IPS DF 4.7 (cell line): Measurements from ENCODE around the gene ZBBX.

Experiments
- DNase-seq: peaks from one replicate; pipeline ENCODE4 v3.0.0-alpha.2; 2013; ENCODE audit warnings: low spot score; ENCODE audit errors: extremely low read depth

ZBBX gene

DNA sequence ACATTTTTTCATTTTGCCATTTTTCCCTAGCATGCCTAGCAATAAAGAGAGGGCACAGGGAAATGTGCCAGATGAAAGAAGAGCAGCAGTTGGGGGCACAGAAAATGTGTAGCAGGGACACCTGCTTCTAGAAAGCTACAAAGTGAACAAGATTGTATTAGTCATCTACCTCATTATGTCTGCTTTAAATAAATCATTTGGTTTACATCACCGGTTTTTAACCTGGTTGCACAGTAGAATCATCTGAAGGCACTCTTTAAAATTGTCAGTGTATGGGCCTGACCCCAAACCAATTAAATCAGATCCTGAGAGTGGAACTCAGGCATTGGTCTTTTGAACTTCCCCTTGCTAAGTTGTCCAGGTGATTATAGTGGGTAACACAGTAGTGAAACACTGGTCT, 73.8 kb downstream of the ZBBX start:
- no peak for DNase-seq

DNA sequence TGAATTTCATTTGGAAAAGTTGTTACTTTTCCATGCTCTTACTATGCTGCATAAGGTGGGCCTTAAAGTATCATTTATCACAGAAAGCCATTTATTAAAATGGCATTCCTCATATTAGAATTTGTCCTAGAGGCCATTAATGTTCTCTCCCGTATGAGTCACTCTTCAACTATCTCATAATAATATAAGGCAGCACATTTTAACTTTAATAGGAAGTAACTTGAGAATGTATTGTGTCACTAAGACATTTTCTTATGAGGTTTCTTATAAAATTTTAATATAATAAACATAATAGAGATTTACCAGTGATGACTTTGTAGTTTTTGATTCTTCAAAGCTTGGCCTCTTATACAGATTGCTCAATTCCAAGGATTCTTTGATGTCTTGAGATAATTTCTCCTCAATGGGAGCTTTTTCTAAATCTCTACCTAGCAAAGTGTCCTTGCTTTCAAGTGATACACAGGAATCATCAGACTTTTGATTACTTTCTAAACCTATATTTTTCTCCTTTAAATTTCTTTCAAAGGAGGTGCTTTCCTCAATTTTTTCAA, 74.7 kb downstream of the ZBBX start:
- no peak for DNase-seq

DNA sequence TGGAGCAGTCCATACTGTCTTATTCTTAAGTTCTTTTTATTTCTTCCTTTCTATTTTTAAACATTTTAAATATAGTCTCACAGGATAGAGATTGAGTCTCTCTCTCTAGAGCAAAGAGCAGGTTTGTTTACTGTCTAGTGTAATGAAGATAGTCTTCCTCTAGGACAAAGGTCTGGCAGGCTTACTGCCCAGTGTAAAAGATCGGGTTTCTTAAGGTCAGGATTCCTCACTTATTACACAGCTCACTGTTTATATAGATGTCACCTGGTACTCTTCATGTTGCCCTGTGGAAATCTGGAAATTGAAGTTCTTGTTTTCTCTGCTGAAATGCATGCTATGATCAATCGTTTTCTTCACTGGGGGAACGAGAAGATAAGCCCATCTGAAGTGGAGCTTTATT, 76.0 kb downstream of the ZBBX start:
- no peak for DNase-seq

DNA sequence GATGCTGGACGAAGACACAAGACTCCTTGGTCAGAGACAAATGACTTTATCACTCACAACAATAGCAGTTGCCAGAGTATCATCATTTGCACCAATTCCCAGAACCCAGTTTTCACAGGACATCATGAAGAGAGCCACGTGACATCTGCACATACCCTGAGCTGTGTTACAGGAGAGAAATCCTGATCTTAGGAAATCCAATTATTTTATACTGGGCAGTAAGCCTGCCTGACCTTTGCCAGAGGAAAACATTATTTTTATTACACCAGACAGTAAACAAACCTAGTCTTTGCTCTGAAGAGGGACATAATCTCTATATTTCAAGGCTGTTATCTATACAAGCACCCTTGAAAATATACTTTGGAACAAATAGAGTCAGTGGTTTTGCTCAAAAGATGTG, 77.4 kb downstream of the ZBBX start:
- DNase-seq: no peak

DNA sequence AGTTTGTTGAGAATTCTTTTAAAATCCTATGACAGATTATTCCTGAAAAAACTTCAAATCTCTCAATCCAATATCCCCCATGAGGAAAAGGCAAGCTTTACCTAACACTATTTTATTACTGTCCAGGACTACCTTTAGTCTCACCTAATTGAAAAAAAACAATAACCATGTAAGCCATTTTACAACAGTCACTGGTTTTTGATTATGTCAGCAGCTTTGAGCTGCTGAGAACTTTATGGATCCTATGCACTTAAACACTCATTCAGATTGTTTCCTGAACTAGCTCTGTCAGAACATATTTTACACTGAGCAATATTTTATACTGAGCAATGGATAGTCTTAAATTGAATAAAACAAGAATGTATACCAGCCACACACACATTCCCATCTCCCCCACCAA, 79.9 kb downstream of the ZBBX start:
- no peak for DNase-seq

DNA sequence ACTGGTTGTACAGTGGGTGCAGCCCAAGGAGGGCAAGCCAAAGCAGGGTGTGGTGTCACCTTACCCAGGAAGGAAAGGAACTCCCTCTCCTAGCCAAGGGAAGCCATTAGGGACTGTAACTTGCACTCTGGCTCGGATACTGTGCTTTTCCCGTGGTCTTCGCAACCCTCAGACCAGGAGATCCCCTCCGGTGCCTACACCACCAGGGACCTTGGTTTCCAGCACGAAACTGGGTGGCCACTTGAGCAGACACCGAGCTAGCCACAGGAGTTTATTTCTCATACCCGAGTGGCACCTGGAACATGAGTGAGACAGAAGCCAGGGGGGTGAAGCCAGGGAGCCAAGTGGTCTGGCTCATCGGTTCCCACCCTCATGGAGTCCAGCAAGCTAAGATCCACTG, 90.7 kb downstream of the ZBBX start:
- DNase-seq: no peak

DNA sequence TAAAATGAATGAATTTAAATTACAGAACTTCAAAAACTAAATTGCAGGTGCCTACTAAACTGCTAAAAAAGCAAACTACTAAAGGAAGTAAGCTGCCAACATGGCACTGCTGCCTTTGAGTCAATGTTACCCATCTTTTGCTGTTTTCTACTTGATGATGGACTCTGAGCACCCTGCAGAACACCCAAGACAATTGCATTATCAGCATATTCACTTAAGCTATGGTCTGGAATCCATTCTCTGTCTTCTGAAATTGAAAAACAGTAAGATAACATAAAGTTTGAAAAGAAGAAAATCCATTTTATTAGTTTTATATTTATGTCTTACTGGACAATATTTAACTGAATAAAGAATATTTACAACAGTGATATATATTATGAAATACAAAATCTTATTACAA, 91.4 kb downstream of the ZBBX start:
- DNase-seq: no peak

DNA sequence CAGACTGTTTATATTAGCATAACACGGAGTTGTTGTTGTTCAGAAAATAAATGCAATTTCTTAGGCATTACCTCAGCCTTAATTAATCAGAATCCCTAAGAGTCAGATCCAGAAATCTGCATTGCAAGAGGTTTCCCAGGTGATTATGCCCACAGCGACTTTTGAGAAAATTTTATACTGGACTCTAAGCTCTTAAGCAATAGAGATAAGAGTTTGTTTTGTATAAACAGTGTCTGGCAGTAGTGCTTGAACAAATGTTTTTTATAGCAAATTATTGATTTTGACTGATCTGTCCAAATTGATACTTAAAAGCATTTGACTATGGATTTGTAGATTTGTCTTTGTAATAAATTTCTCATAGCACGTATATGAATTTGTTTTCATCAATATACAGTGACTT, 92.8 kb downstream of the ZBBX start:
- no peak for DNase-seq

DNA sequence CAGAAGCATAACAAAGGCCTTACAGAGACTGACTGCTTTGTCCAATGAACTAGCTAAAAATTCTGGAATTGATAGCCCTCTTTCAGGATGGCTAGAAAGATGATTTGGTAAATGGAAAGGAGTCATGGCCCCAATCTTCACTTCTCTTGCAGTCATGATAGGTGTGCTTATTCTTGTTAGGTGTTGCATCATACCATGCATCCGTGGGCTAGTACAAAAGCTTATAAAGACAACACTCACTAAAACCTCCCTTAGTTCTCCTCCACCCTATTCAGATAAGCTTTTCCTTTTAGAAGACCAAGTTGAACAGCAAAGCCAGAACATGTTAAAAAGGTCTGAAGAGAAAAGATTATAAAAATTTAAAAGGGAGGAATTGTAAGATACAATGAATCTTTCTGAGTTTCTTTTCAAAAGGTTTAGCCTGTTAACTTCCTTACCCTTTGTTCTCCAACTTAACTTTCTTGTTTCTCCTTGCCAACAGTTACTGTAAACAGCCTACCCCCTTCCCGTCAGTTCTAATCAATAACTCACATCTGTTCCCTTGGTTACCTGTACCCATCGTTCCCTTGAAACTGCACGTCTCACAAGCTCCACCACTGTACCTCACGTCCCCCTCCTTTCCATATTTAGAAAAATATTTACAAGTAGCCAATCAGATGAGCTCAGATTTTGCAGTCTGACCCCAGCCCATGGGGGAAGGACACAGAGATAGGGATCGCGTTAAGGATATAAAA, 105.8 kb downstream of the ZBBX start:
- no peak for DNase-seq

DNA sequence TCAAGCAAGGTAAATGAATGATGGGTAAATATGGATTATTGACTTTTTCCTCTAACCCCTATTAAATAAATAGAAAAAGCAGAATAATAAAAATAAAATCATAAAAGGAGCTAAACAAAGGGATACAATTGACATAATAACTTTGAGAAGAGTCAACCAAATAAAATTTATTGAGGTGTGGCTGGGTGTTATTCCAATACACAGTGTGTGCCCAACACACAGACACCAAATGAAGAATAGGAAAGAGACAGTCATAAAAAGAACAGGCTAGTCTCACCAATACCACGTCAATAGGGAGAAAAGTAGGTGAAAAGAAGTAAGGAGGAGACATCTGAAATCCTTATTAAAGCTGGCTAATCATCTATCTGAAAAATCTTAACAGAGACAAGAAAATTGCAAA, 127.1 kb downstream of the ZBBX start:
- DNase-seq: no peak

DNA sequence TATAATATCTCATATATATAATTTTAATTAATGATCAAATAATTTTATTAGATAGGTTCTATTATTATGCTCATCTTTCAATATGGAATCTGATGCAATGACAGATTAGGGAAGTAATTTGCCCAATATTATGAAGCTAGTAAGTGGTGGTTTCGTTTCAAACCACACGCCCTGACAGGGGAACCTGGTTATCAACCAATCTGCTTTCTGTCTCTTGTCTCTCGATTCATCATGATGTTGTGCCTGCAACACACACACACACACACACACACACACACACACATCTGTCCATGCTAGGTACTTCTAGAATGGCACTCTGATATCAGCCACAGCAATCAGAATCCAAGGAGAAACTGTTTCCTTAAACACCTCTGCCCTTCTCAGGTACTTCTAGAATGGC, 128.4 kb downstream of the ZBBX start:
- DNase-seq: no peak

DNA sequence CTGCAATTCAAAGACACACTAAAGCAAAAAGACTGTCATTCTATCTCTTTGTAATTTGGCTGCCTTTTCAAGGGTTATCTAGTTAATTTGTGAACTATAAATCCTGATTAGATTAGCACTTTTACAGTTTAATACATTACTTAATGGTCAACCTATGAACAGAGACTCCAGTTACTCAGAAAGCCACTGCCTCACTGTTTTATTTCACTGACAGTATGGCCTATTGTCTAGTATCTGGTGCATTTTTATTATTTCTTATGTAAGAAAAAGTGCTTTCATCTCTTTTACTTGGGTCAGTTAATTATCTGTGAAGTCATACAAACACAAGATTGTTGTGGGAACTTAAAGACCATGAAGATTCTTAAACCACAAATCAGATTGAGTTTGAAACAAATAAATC, 133.8 kb downstream of the ZBBX start:
- DNase-seq: no peak

DNA sequence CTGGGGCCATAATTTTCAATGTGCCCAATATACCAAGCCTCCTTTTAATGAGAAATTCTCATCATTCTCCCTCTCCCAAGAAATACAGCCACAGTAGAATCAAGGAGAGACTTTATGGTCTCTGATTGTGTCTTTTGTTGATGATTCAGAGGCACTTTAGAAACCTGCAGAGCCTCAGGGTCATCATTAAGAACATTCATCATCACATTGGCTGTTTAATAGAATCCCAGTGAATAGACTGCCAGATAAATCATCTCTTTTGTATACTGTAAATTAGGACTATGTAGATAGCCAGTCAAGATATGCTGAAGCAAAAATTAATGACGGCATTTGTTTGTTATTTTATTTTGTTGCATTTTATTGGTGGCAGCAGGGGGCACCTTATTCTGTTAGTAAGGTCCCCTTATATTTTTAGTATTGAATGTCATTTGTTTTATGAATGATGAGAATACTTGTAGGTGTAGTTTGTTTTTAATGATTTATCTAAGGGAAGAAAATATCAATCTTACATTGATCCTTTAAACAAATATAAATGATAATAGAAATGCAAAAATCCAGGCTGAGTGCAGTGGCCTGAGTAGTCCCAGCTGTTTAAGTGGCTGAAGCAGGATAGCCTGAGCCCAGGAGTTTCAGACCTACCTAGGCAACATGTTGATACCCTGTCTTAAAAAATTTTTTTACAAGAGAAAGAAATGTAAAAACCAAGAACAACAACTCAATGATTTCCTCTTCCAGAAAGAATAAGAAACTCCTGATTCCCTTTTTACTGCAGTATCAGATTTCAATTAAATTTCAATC, 138.8 kb downstream of the ZBBX start:
- DNase-seq: no peak

DNA sequence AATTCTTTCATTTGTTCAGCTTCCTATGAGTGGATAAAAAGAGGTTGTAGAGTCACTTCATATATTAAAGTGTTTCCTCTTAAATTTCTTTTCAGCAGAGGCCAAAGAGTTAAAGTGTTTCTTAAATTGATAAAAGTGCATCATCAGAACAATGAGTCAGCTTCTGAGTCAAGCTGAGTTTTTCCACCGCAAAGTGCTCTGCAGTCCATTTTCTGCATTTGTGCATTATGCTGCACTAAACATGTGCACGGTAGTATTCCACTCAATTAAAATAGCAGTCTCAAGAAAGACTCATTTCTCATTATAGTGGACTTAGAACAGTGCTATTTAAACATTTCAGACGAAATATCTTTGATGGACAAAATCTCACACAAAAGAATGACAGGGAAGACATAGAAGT, 152.0 kb downstream of the ZBBX start:
- no peak for DNase-seq

DNA sequence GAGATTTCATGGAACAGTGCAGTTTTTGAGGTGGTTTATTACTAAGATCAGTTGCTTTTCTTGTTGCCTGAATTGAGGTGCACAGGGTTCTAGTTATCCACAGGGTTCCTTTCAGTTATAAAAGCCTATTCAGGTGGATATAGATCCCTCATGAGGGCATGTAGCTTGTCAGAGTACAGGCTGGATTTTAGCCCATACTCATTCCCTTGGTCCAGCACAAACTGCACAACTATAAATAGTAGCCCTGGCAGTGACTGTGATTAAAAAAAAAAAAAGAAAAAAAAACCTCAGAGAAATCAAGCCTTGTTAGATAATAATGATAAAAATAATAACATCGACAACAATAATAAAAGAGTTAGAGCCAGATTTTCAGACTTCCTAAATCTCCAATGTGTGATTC, 154.3 kb downstream of the ZBBX start:
- no peak for DNase-seq

DNA sequence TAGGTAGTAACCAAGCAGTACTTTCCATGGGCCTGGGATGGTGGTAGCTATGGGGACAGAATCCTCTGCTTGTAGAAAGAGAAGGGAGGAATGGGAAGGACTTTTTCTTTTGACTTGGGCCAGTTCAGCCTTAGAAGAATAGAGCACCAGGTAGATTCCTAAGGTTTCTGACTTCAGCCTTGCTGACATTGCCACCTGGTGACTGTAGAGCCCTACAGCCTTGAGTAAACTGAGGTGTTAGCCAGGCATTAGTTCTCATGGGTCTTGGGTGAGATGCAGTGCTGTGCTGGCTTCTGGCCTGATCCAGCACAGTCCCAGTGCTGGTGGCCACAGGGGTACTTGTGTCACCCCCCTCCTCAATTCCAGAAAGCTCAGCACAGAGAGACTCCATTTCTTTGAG, 171.1 kb downstream of the ZBBX start:
- DNase-seq: no peak

DNA sequence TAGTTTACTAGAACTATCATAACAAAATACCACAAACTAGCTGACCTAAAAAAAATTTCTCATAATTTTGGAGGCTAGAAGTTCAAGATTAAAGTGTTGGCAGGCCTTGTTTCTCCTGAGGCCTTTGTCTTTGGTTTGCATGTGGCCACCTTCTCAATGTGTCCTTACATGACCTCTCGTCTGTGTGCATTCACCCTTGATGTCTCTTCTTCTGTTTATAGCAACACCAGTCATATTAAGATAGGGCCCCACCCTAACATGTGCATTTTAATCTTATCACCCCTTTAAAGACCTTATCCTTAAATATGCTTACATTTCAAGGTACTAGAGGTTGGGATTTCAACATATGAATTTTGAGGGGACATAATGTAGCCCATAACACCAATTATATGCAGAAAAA, 177.0 kb downstream of the ZBBX start:
- DNase-seq: no peak

DNA sequence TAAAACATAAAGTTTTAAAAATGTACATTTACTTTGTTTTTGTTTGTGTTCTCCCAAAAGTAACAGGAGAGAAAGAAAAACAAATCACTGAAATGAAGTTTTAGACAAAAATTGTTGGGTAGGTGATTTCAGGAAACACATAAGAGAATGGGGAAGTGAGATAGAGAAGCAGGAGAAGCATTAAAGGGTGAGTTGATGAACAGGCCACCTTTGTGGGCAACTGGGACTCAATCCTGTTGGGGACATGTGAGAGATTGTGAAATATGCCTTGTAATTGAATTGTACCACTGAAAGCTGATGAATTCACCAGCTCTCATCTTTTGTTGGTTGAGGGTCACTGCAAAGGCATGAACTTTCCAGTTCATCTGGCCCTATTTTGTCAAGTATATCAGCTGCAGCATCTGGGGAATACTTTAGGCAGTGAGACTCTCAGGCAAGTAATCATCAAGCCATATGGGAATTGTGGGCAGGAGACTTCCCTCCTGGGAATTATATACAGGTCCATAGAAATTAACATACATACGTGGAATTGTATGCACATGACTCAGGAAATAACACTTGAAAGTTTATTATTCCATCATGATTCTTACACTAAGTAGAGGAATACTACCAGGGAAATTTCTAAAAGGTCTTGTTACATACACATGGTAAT, 181.0 kb downstream of the ZBBX start:
- no peak for DNase-seq
